KMS-11 (cell line): Measurements from ENCODE around the gene MFN2.

Source experiments
- H2AFZ ChIP-seq: fragments of 200-600 bp; sonication (generic); 2 replicates; pipeline ENCODE4 v1.6.1; 2016; ENCODE audit warnings: antibody characterized with exemption, mixed run types, low read depth
- H3K27ac ChIP-seq: fragments of 200-600 bp; sonication (generic); 2 replicates; pipeline ENCODE4 v1.6.1; 2016; ENCODE audit warnings: mild to moderate bottlenecking, mixed run types
- H3K27me3 ChIP-seq: fragments of 200-600 bp; sonication (generic); 2 replicates; pipeline ENCODE4 v1.6.1; 2017; ENCODE audit warnings: mild to moderate bottlenecking, low read depth, mixed run types, moderate library complexity; ENCODE audit not compliant: insufficient read depth
- H3K36me3 ChIP-seq: fragments of 200-600 bp; sonication (generic); 2 replicates; pipeline ENCODE4 v1.6.1; 2017; ENCODE audit warnings: mild to moderate bottlenecking, mixed run types; ENCODE audit not compliant: insufficient read depth
- H3K4me1 ChIP-seq: fragments of 200-600 bp; sonication (generic); 2 replicates; pipeline ENCODE4 v1.6.1; 2016; ENCODE audit warnings: mild to moderate bottlenecking, low read depth, mixed run types; ENCODE audit not compliant: poor library complexity, severe bottlenecking
- H3K4me2 ChIP-seq: fragments of 200-600 bp; sonication (generic); 2 replicates; pipeline ENCODE4 v1.7.0; 2016; ENCODE audit warnings: mild to moderate bottlenecking, mixed run types
- H3K4me3 ChIP-seq: fragments of 200-600 bp; sonication (generic); IDR thresholded peaks from 2 replicates; pipeline ENCODE4 v1.6.1; 2017; ENCODE audit warnings: low read depth, low read length, mixed read lengths; ENCODE audit not compliant: insufficient read depth
- H3K79me2 ChIP-seq: fragments of 200-600 bp; sonication (generic); 2 replicates; pipeline ENCODE4 v1.6.1; 2016; ENCODE audit warnings: low read depth, mixed run types; ENCODE audit not compliant: insufficient read depth
- H3K9ac ChIP-seq: fragments of 200-600 bp; sonication (generic); 2 replicates; pipeline ENCODE4 v1.6.1; 2016; ENCODE audit warnings: mild to moderate bottlenecking, mixed run types
- H4K20me1 ChIP-seq: fragments of 200-600 bp; sonication (generic); 2 replicates; pipeline ENCODE4 v1.6.1; 2016; ENCODE audit warnings: mild to moderate bottlenecking, mixed run types; ENCODE audit not compliant: insufficient read depth
- TF ChIP-seq, protein P1 (sequence below): fragments of 200-600 bp; sonication (generic); conservative IDR thresholded peaks from 2 replicates; pipeline ENCODE4 v1.6.1; 2017; ENCODE audit warnings: low read depth, mild to moderate bottlenecking, antibody characterized with exemption, low read length, moderate library complexity, mixed read lengths

MFN2 gene

DNA sequence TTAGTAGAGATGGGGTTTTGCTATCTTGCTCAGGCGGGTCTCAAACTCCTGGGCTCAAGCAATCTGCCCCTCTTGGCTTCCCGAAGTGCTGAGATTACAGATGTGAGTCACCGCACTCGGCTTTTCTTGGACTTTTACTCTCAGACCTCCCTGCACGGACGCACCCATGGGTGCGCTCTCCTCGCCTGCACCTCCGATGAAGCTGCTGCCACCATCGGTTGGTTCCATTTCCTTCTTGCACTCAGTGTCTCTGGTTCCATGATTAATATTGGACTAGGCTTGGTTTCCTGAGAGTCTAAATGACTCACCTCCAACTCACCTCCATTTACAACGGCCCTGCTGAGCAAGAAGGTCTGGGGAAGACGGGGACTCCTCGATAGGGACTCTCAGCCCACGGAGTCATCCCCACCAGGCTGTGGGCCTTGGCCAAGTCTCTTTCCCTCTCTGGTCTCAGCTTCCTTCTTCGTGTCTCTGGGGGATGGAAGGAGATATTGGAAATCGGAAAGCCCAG is 76.1 kb downstream of the MFN2 start:
- no peaks in the 10 kb centered on the region for H3K27me3 ChIP-seq
- H4K20me1 ChIP-seq = no peaks in the 10 kb centered on the region
- peaks cover 51% of the 10 kb centered on the region for H3K4me1 ChIP-seq
- no peak overlapping the region for H3K4me3 ChIP-seq
- TF ChIP-seq, protein P1, sequence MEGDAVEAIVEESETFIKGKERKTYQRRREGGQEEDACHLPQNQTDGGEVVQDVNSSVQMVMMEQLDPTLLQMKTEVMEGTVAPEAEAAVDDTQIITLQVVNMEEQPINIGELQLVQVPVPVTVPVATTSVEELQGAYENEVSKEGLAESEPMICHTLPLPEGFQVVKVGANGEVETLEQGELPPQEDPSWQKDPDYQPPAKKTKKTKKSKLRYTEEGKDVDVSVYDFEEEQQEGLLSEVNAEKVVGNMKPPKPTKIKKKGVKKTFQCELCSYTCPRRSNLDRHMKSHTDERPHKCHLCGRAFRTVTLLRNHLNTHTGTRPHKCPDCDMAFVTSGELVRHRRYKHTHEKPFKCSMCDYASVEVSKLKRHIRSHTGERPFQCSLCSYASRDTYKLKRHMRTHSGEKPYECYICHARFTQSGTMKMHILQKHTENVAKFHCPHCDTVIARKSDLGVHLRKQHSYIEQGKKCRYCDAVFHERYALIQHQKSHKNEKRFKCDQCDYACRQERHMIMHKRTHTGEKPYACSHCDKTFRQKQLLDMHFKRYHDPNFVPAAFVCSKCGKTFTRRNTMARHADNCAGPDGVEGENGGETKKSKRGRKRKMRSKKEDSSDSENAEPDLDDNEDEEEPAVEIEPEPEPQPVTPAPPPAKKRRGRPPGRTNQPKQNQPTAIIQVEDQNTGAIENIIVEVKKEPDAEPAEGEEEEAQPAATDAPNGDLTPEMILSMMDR = no peak
- no peak overlapping the region for H3K4me2 ChIP-seq
- no peaks in the 10 kb centered on the region for H3K79me2 ChIP-seq
- H3K27ac ChIP-seq = no peak overlapping the region
- H2AFZ ChIP-seq = no peak overlapping the region
- H3K9ac ChIP-seq = no peak overlapping the region
- H3K36me3 ChIP-seq = no peaks in the 10 kb centered on the region

DNA sequence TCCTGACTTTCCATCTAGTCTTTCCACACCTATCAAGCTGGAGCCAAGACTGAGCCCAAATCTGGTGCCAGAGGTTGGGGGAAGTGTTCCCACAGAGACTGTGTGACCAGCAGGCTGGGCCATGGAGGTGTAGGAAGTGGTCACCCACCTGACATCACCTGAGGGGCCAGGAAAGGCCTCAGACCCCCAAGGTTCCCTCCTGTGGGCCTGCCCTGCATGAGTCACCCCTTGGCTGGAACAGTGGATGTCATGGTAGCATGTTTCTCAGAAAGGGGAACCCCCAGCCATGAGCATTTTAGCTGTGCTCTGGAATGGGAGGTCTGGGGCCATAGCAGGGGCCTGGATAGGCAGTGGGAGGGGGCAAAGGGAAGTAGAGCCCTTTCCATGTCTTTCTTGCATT is 77.1 kb downstream of the MFN2 start:
- H3K4me1 ChIP-seq = peaks cover 43% of the 10 kb centered on the region
- no peak overlapping the region for H2AFZ ChIP-seq
- TF ChIP-seq, protein P1 = no peak
- H3K4me2 ChIP-seq = no peak overlapping the region
- no peak overlapping the region for H3K4me3 ChIP-seq
- no peaks in the 10 kb centered on the region for H3K79me2 ChIP-seq
- H3K27ac ChIP-seq = no peak overlapping the region
- no peak overlapping the region for H3K9ac ChIP-seq
- no peaks in the 10 kb centered on the region for H3K27me3 ChIP-seq
- no peaks in the 10 kb centered on the region for H3K36me3 ChIP-seq
- no peaks in the 10 kb centered on the region for H4K20me1 ChIP-seq

DNA sequence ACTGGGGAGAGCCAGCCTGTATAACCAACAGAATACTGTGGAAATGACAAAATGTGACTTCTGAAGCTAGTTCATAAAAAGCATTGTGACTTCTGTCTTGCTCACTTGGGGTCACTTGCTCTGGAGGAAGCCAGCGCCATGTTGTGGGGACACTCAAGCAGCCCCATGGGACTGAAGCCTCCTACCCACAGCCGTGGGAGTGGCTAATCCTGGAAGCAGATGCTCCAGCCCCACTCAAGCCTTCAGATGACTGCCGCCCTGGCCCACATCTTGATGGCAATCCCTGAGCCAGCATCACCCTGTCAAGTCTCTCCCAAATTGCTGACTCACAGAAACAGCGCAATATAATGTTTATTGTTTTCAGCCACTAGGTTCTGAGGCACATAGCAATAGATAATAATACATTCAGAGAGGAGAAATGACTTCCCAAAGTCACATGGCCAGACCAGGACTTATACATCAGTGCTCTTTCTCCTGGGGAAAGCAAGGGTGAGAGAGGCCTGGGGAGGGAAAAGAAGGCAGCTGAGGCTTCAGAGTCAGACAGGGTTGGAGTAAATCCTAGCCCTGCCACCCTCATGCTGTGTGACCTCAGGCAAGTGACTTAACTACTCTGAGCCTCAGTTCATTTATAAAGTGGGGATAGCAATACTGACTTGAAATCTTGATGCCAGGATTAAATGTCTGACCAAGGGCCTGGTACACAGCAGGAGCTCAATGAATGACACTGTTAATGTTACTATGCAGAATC is 77.9 kb downstream of the MFN2 start:
- Histone ChIP-seq H3K4me3 (no peak overlapping the region), H3K36me3 (no peaks in the 10 kb centered on the region), H4K20me1 (no peaks in the 10 kb centered on the region), H3K4me1 (peaks cover 36% of the 10 kb centered on the region), H2AFZ (no peak overlapping the region), H3K9ac (no peak overlapping the region), H3K79me2 (no peaks in the 10 kb centered on the region), H3K4me2 (no peak overlapping the region), H3K27ac (no peak overlapping the region), H3K27me3 (no peaks in the 10 kb centered on the region)
- TF ChIP-seq, protein P1 = no peak

DNA sequence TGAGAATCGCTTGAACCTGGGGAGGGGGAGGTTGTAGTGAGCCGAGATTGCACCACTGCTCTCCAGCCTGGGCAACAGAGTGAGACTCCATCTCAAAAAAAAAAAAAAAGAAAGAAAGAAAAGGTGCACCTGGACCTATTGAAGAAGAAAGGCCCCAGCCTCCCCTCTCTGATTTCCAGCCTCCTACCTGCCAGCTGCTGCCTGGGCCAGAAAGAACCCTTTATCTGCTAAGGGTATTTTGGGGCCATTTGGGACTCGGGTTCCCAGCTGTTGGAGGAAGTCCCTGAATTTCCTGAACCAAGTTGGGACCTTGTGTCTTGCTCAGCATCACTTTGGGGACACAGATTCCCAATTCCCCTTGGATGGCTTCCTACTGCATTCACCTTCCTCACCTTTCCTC is 79.0 kb downstream of the MFN2 start:
- Histone ChIP-seq H3K9ac (no peak overlapping the region), H3K36me3 (no peaks in the 10 kb centered on the region), H3K27ac (no peak overlapping the region), H3K27me3 (peaks cover 5% of the 10 kb centered on the region; the same call in 1 of the 2 replicates), H2AFZ (no peak overlapping the region), H3K4me2 (no peak overlapping the region; the same call in 1 of the 2 replicates), H3K79me2 (no peaks in the 10 kb centered on the region), H3K4me3 (no peak overlapping the region), H4K20me1 (no peaks in the 10 kb centered on the region), H3K4me1 (peaks cover 25% of the 10 kb centered on the region)
- TF ChIP-seq, protein P1 = no peak
